ENCODE results near the gene MFSD6.
"Not testable (repeated sequence)": the region's sequence is repeated elsewhere in the genome, so short reads cannot be mapped to it uniquely, and the experiment has no call there.

The MFSD6 gene

GRCh38 chr2:190505696-190506095 lies 97.5 kb downstream of the MFSD6 start:
- DNase-seq = no peak

- no peak for DNase-seq
These were observed 98.5 kb downstream of the MFSD6 start for GRCh38 chr2:190506666-190507065.

GRCh38 chr2:190507135-190507534 lies 99.0 kb downstream of the MFSD6 start:
- no peak for DNase-seq

GRCh38 chr2:190509895-190510294 lies 101.7 kb downstream of the MFSD6 start:
- not testable (repeated sequence) for DNase-seq

GRCh38 chr2:190511104-190511503 lies 102.9 kb downstream of the MFSD6 start:
- no peak for DNase-seq

GRCh38 chr2:190512539-190513095 lies 104.5 kb downstream of the MFSD6 start:
- no peak for DNase-seq

- DNase-seq = no peak
These were observed 105.7 kb downstream of the MFSD6 start for GRCh38 chr2:190513877-190514276.

GRCh38 chr2:190514676-190515075 lies 106.5 kb downstream of the MFSD6 start:
- DNase-seq = no peak

- no peak for DNase-seq
These were observed 107.5 kb downstream of the MFSD6 start for GRCh38 chr2:190515687-190516086.

GRCh38 chr2:190517468-190517867 lies 109.3 kb downstream of the MFSD6 start:
- DNase-seq = no peak

GRCh38 chr2:190519975-190520767 lies 112.0 kb downstream of the MFSD6 start:
- no peak for DNase-seq

GRCh38 chr2:190524928-190525327 lies 116.8 kb downstream of the MFSD6 start:
- DNase-seq = no peak

GRCh38 chr2:190526105-190526750 lies 118.1 kb downstream of the MFSD6 start:
- DNase-seq = no peak

GRCh38 chr2:190527214-190527613 lies 119.1 kb downstream of the MFSD6 start:
- no peak for DNase-seq

GRCh38 chr2:190527918-190528317 lies 119.8 kb downstream of the MFSD6 start:
- no peak for DNase-seq

- DNase-seq = no peak
These were observed 120.4 kb downstream of the MFSD6 start for GRCh38 chr2:190528521-190529001.

- no peak for DNase-seq
These were observed 121.5 kb downstream of the MFSD6 start for GRCh38 chr2:190529486-190530247.

GRCh38 chr2:190530248-190530900 lies 122.2 kb downstream of the MFSD6 start:
- no peak for DNase-seq

- no peak for DNase-seq
These were observed 124.4 kb downstream of the MFSD6 start for GRCh38 chr2:190532581-190532980.

GRCh38 chr2:190533175-190533967 lies 125.2 kb downstream of the MFSD6 start:
- no peak for DNase-seq

GRCh38 chr2:190533968-190534309 lies 125.8 kb downstream of the MFSD6 start:
- no peak for DNase-seq

Measured in islet precursor cell (in vitro differentiated cells).